Ascending aorta (tissue), 2 donors: ENCODE data around the gene ANKS4B. TPM values are rescaled to one million over a fixed set of nuclear protein-coding genes. Genes with fewer than 3 reads are reported as not detected.
"Not testable (repeated sequence)": the region's sequence is repeated elsewhere in the genome, so short reads cannot be mapped to it uniquely, and the experiment has no call there.

Experiments
- DNase-seq, 2 donors: peaks; one replicate each; pipeline ENCODE4 v3.0.0-alpha.2; 2019; ENCODE audit warnings: low spot score in 2 of 2
- H3K27ac ChIP-seq, 2 donors: fragments of 200-600 bp; sonication (generic); one replicate each; pipeline ENCODE4 v1.5.1; 2016 to 2017; ENCODE audit warnings: mild to moderate bottlenecking in 1 of 2
- H3K27me3 ChIP-seq: fragments of 200-600 bp; sonication (generic); one replicate; pipeline ENCODE4 v1.5.1; 2017
- H3K36me3 ChIP-seq, 2 donors: fragments of 200-600 bp; sonication (generic); one replicate each; pipeline ENCODE4 v1.5.1; 2016
- H3K4me1 ChIP-seq, 2 donors: fragments of 200-600 bp; sonication (generic); one replicate each; pipeline ENCODE4 v1.5.1; 2016 to 2017; ENCODE audit warnings: mild to moderate bottlenecking in 1 of 2
- H3K4me3 ChIP-seq, 2 donors: fragments of 200-600 bp; sonication (generic); one replicate each; pipeline ENCODE4 v1.5.1; 2016 to 2017; ENCODE audit warnings: mild to moderate bottlenecking in 1 of 2
- H3K9me3 ChIP-seq, 2 donors: fragments of 200-600 bp; sonication (generic); one replicate each; pipeline ENCODE4 v1.5.1; 2016
- CTCF ChIP-seq, 3 experiments: fragments of 200-600 bp in 2 of 3; fragments of 450-650 bp in 1 of 3; sonication (generic) in 2 of 3; IDR thresholded peaks; one replicate each; pipeline ENCODE4 v1.5.1; 2016 to 2019; ENCODE audit warnings: antibody characterized with exemption in 3 of 3, mild to moderate bottlenecking in 1 of 3, moderate library complexity in 1 of 3
- intact Hi-C: fragments of 100-400 bp; cut with DNase I; formaldehyde crosslinking; loops from one replicate; pipeline ENCODE4 v1.15.1; 2023
- total RNA-seq: library from RNA; depleted of rRNA; stranded (reverse); fragments of >200 nt; gene quantifications from one replicate; pipeline ENCODE4 v1.1.0, GENCODE V29; 2016

Gene ANKS4B
- total RNA-seq, 1 donor from 2014 or later: not detected

DNA sequence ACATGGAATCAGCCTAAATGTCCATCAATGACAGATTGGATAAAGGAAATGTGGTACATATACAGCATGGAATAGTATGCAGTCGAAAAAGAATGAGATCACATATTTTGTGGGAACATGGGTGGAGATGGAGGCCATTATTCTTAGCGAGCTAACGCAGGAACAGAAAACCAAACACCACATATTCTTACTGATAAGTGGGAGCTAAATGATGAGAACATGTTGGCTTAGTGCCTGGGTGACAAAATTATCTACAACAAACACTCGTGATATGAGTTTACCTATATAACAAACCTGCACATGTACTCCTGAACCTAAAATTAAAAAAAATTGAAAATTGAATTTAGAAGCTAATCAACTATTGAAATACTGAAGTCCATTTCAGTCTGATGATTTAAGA lies 6.1 kb downstream of the ANKS4B start:
- H3K27me3 ChIP-seq: no peaks in the 10 kb centered on the region
- H3K9me3 ChIP-seq: no peaks in the 10 kb centered on the region
- no peak overlapping the region for H3K27ac ChIP-seq
- TF ChIP-seq CTCF (IDR thresholded peaks at IDR 0.05): no peak
- H3K4me1 ChIP-seq: no peaks in the 10 kb centered on the region
- DNase-seq: no peak
- no peak overlapping the region for H3K4me3 ChIP-seq
- intact Hi-C loops: no loop called here
- H3K36me3 ChIP-seq: no peaks in the 10 kb centered on the region

DNA sequence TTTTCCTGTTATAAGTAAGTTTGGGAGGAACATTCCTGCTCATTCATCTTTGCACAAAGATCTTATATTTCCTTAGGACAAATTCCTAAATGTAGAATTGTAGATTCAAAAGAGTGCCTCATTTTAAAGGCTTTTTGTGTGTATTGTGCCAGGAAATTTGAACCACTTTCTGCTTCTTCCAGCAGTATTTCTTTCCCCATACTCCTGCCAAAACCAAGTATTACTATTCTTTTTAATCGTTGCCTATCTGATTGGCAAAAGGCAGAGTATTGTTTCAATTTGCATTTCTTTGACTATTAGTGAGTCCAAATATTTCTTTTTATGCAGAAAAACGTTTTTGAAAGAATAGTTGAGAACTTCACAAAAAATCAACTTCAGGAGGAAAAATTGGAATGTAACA lies 9.3 kb downstream of the ANKS4B start:
- Histone ChIP-seq H3K4me3 (no peak overlapping the region), H3K4me1 (no peaks in the 10 kb centered on the region), H3K27ac (no peak overlapping the region), H3K9me3 (no peaks in the 10 kb centered on the region), H3K36me3 (no peaks in the 10 kb centered on the region), H3K27me3 (no peaks in the 10 kb centered on the region)
- intact Hi-C loops: no loop called here
- no peak for TF ChIP-seq CTCF (IDR thresholded peaks at IDR 0.05)
- DNase-seq: no peak

DNA sequence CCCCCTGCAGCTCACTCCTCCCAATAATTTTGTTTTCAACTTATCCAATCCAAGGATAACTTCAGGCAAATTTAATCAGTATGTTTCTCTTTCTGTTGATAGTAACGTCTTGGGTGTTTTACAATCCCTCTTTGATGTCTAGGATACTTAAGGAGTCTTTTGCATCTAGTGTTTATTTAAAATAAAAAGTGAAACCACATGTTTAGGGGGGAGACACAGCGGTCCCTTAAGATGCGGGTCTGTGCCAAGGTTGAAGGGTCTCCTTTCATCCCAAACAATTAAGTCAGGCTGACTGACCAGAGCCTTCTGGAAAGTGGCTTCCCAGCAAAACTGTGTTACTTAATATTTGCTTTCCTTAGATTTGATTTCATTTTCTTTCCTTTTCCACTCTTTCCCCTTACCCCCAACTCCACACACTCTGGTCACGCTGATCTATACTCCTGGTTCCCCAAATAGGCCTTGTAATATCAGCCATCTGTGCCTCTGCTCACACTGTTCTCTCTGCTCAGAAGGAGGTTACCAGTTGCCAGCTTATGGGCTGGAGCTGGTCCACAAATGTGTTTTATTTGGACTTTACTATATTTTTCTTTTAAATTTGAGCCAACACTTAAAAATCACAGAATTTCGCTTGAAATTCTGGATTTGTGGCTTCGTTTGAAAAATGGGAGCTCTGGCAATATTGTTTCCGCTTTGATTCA lies 11.2 kb downstream of the ANKS4B start:
- intact Hi-C loops: no loop called here
- Histone ChIP-seq H3K27ac (no peak overlapping the region), H3K36me3 (no peaks in the 10 kb centered on the region), H3K4me1 (no peaks in the 10 kb centered on the region), H3K9me3 (no peaks in the 10 kb centered on the region), H3K4me3 (no peak overlapping the region), H3K27me3 (no peaks in the 10 kb centered on the region)
- DNase-seq: no peak
- TF ChIP-seq CTCF (IDR thresholded peaks at IDR 0.05): no peak

GRCh38 chr16:21248179-21248578 lies 14.7 kb downstream of the ANKS4B start:
- H3K36me3 ChIP-seq, H3K9me3 ChIP-seq, H3K27me3 ChIP-seq, H3K27ac ChIP-seq, DNase-seq, intact Hi-C loops, H3K4me3 ChIP-seq, H3K4me1 ChIP-seq: not testable (repeated sequence)

DNA sequence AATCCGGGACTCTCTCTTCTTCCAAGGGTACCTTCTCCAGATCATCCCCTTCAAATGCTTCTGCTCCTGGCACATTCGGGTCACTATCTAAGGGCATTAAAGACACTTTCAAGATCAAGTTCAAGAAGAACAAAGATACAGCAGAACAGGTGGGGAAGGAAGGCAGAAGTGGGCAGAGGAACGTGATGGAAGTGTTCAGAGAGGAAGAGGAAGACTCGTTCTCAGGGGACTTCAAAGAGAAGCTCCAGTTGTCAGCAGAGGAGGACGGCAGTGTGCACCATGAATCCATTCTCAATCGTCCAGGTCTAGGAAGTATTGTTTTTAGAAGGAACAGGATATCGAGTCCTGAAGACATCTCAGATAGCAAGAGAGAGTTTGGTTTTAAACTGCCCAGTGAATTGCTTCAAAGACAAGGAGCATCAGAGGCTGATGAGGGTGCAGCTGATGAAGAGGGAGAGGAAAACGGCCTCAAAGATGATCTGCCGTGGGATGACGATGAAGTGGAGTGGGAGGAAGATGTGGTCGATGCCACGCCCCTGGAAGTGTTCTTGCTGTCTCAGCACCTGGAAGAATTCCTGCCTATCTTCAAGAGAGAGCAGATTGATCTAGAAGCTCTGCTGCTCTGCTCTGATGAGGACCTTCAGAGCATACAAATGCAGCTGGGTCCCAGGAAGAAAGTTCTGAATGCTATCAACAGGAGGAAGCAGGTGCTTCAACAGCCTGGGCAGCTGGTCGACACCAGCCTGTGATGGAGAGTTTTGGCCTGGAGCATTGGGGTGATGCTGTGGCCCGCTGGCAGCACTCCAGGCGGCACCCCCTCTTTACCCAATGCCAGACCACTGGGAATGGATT lies 16.8 kb downstream of the ANKS4B start:
- Histone ChIP-seq H3K27ac (no peak overlapping the region), H3K4me1 (no peaks in the 10 kb centered on the region), H3K4me3 (no peak overlapping the region), H3K9me3 (no peaks in the 10 kb centered on the region), H3K27me3 (no peaks in the 10 kb centered on the region), H3K36me3 (no peaks in the 10 kb centered on the region)
- no peak for DNase-seq
- intact Hi-C loops: no loop called here
- no peak for TF ChIP-seq CTCF (IDR thresholded peaks at IDR 0.05)

DNA sequence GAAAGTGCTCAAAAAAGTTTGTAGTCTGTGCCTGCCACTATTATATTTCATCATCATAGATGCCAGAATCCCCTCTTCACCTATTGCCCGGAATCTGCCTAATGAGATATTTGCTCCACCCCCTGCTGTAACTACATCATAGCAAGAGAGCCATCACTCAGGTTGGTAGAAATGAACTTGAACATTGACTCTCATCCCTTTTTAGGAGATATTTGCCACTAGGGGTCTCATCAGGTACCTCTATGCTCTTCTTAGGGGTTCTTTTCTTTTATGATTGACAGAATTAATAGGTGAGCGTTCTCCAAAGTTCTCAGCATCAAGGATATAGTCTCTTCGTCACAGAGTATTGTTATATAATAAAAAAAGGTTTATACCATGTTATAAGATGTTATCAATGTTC lies 20.0 kb downstream of the ANKS4B start:
- H3K27ac ChIP-seq: no peak overlapping the region
- no peaks in the 10 kb centered on the region for H3K9me3 ChIP-seq
- no peaks in the 10 kb centered on the region for H3K27me3 ChIP-seq
- no peak overlapping the region for H3K4me3 ChIP-seq
- intact Hi-C loops: no loop called here
- no peaks in the 10 kb centered on the region for H3K4me1 ChIP-seq
- no peak for TF ChIP-seq CTCF (IDR thresholded peaks at IDR 0.05)
- no peak for DNase-seq
- H3K36me3 ChIP-seq: no peaks in the 10 kb centered on the region
